Suprapubic skin (tissue), 4 donors: ENCODE results near the gene AGBL5. TPM values are rescaled to one million over a fixed set of nuclear protein-coding genes. Genes with fewer than 3 reads are reported as not detected.

ENCODE experiments used
- DNase-seq, 2 donors: peaks; one replicate each; pipeline ENCODE4 v3.0.0-alpha.2; 2019; ENCODE audit warnings: low spot score in 2 of 2
- H3K27ac ChIP-seq: fragments of 200-600 bp; sonication (generic); one replicate; pipeline ENCODE4 v1.5.1; 2019
- H3K27me3 ChIP-seq: fragments of 200-600 bp; sonication (generic); one replicate; pipeline ENCODE4 v1.5.1; 2019
- H3K36me3 ChIP-seq: fragments of 200-600 bp; sonication (generic); one replicate; pipeline ENCODE4 v1.5.1; 2019
- H3K4me1 ChIP-seq: fragments of 200-600 bp; sonication (generic); one replicate; pipeline ENCODE4 v1.5.1; 2019
- H3K4me3 ChIP-seq: fragments of 200-600 bp; sonication (generic); one replicate; pipeline ENCODE4 v1.5.1; 2019; ENCODE audit warnings: mild to moderate bottlenecking
- H3K9me3 ChIP-seq: fragments of 200-600 bp; sonication (generic); one replicate; pipeline ENCODE4 v1.5.1; 2019
- CTCF ChIP-seq, 2 donors: fragments of 200-600 bp in 1 of 2; fragments of 450-650 bp in 1 of 2; sonication (generic) in 1 of 2; IDR thresholded peaks; one replicate each; pipeline ENCODE4 v1.5.1; 2016 to 2019; ENCODE audit warnings: antibody characterized with exemption in 2 of 2, mild to moderate bottlenecking in 1 of 2, moderate library complexity in 1 of 2
- EP300 ChIP-seq: sonication (generic); formaldehyde crosslinking; IDR thresholded peaks from one replicate; pipeline ENCODE4 v1.6.1; 2017; ENCODE audit warnings: antibody characterized with exemption
- POLR2A ChIP-seq, 2 donors: fragments of 450-650 bp; IDR thresholded peaks; one replicate each; pipeline ENCODE4 v1.6.1; 2017; ENCODE audit warnings: antibody characterized with exemption in 2 of 2, mild to moderate bottlenecking in 2 of 2, moderate library complexity in 2 of 2
- POLR2AphosphoS5 ChIP-seq, 3 donors: sonication (generic); formaldehyde crosslinking; IDR thresholded peaks; one replicate each; pipeline ENCODE4 v1.6.1; 2017; ENCODE audit warnings: antibody characterized with exemption in 3 of 3
- WGBS: methylation state at CpG from one replicate; pipeline ENCODE4 v1.1.5; 2018; 5-methylcytosine and 5-hydroxymethylcytosine counted together
- total RNA-seq, 4 donors: library from RNA; depleted of rRNA; stranded (reverse); fragments of >200 nt; gene quantifications; one replicate each; pipeline ENCODE4 v1.1.0, GENCODE V29; 2016

AGBL5 gene
- total RNA-seq, 4 donors from 2014 or later: 15.3 to 18.9 (median 18.5) TPM

DNA sequence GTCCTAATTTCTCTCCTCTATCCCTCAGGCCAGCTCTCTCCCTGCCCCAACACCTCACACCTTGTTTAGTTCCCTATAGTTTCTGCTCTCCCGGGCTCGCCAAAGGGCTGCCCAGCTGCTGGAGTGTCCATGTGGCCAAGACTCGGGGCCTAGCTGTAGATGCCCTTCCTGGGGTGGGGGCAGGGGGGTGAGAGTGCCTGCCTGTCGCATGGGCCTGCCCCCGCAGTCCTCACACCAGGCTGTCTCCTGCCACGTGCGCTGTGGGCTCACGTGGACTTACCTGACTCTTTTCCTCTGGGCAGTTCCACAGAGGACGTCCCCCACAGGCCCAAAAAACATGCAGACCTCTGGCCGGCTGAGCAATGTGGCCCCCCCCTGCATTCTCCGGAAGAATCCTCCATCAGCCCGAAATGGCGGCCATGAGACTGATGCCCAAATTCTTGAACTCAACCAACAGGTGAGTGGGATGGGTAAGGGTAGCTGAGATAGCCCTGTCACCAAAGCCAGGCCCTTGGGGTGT is 26.1 kb upstream of the AGBL5 start:
- WGBS: 96% methylated on average over 11 of the region's 13 CpGs

DNA sequence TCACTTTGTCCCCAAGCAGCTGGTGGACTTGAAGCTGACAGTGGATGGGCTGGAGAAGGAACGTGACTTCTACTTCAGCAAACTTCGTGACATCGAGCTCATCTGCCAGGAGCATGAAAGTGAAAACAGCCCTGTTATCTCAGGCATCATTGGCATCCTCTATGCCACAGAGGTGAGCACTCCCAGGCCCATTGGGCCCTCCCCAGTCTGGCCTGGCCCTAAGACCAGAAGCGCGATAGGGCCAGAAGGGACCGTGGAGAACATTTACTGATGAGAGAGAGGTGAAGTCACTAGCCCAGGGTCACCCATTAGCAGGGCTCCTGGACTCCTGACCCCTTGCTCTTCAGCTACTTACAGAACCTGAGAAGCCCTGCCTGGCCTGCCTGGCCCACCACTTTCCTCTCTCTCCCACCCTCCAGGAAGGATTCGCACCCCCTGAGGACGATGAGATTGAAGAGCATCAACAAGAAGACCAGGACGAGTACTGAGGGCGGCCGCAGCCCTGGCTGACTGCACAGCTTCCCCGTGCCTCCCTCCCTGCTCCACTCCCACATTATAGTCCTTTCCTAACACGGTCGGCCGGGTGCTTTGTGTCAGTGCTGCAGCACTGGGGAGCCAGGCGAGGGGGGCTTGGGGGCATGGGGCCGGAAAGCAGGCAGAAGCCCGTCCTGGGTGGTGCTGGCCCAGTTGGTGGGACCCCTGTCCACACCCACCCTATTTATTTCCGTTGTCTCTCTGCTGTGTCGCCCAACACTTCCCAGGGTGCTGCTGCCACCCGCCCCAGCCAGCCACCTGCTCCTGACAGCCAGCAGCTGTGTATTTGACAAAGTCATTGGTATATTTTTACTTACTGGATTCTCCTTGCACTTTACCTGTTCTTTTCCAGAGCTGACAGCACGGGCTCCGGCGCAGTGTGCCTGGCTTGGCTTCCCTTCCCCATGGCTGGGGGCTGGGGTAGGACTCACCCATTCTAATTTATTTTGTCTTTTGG is 25.3 kb upstream of the AGBL5 start:
- TF ChIP-seq CTCF (IDR thresholded peaks at IDR 0.05) (no peak), POLR2A (IDR thresholded peaks at IDR 0.05) (no peak), POLR2AphosphoS5 (IDR thresholded peaks at IDR 0.05) (no peak), EP300 (no peak)
- Histone ChIP-seq H3K36me3 (peaks cover 57% of the 10 kb centered on the region), H3K27me3 (no peaks in the 10 kb centered on the region), H3K4me3 (no peak overlapping the region), H3K27ac (no peak overlapping the region), H3K4me1 (peaks cover 11% of the 10 kb centered on the region), H3K9me3 (no peaks in the 10 kb centered on the region)
- WGBS: 87% methylated on average over 21 of the region's 24 CpGs
- DNase-seq: no peak

More for the DNA sequence above, 26.1 kb upstream of the AGBL5 start:
- H3K4me1 ChIP-seq: peaks cover 17% of the 10 kb centered on the region
- no peak overlapping the region for H3K4me3 ChIP-seq
- no peak for DNase-seq
- TF ChIP-seq POLR2AphosphoS5 (IDR thresholded peaks at IDR 0.05): no peak
- no peak for TF ChIP-seq CTCF (IDR thresholded peaks at IDR 0.05)
- no peak for TF ChIP-seq EP300
- no peak for TF ChIP-seq POLR2A (IDR thresholded peaks at IDR 0.05)
- H3K27me3 ChIP-seq: no peaks in the 10 kb centered on the region
- no peaks in the 10 kb centered on the region for H3K9me3 ChIP-seq
- H3K27ac ChIP-seq: no peak overlapping the region
- peaks cover 57% of the 10 kb centered on the region for H3K36me3 ChIP-seq

DNA sequence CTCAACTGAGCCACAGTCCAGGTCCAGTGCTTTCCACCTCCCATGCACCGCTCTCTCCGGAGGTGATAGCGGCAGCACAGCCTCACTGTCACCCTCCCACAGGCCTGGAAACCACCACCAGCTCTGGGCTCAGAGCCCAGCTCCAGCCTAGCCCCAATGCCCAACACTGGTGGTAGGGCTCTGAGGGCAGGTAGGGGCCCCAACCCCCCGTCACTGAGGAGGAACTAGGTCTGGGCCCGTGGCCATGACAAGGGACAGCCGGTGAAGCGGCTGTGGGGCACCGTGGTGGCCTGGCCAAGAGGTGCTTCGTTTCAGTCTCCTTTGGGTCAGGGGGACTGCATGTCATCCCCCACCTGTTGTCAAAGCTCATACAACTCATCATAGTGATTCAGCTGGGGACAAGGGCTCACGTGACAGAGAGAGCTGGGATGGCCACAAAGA is 24.2 kb upstream of the AGBL5 start:
- DNase-seq: no peak
- peaks cover 3% of the 10 kb centered on the region for H3K4me1 ChIP-seq
- TF ChIP-seq POLR2AphosphoS5 (IDR thresholded peaks at IDR 0.05) (no peak), POLR2A (IDR thresholded peaks at IDR 0.05) (no peak), EP300 (no peak), CTCF (IDR thresholded peaks at IDR 0.05) (no peak)
- 96% methylated on average over 7 of the region's 10 CpGs for WGBS
- no peak overlapping the region for H3K4me3 ChIP-seq
- H3K27ac ChIP-seq: no peak overlapping the region
- no peaks in the 10 kb centered on the region for H3K9me3 ChIP-seq
- no peaks in the 10 kb centered on the region for H3K27me3 ChIP-seq
- peaks cover 55% of the 10 kb centered on the region for H3K36me3 ChIP-seq

GRCh38 chr2:27029051-27029450 is 22.4 kb upstream of the AGBL5 start:
- Histone ChIP-seq H3K9me3 (no peaks in the 10 kb centered on the region), H3K27ac (no peak overlapping the region), H3K4me1 (peaks cover 14% of the 10 kb centered on the region), H3K4me3 (no peak overlapping the region), H3K36me3 (peaks cover 41% of the 10 kb centered on the region), H3K27me3 (no peaks in the 10 kb centered on the region)
- 96% methylated on average over 2 of the region's 2 CpGs for WGBS
- TF ChIP-seq CTCF (IDR thresholded peaks at IDR 0.05): no peak
- DNase-seq: no peak
